B cell (primary cell): ENCODE results near the gene FMOD. TPM values are rescaled to one million over a fixed set of nuclear protein-coding genes. Genes with fewer than 3 reads are reported as not detected.

Source experiments
- ATAC-seq: fragments of 200-7000 bp; cut with Tn5 transposase; one replicate; pipeline ENCODE4 v1.10.0; 2021; ENCODE audit warnings: low read depth, mild to moderate bottlenecking, moderate number of reproducible peaks, moderate library complexity
- CTCF ChIA-PET: fragments of 350-600 bp; sonication (Branson Sonifier 250); formaldehyde crosslinking; loops from one replicate; lab custom pipeline; 2021; ENCODE audit warnings: antibody characterized with exemption, inconsistent platforms; lab: Charles Lee
- POLR2A ChIA-PET: fragments of 350-600 bp; sonication (Branson Sonifier 250); formaldehyde crosslinking; loops from one replicate; lab custom pipeline; 2021; ENCODE audit warnings: antibody characterized with exemption; lab: Charles Lee
- DNase-seq: peaks from one replicate; pipeline ENCODE4 v3.0.0; 2013
- H2AFZ ChIP-seq: 2 replicates; pipeline ENCODE4 v1.6.1; 2012; ENCODE audit warnings: mild to moderate bottlenecking, low read depth, low read length; ENCODE audit not compliant: insufficient read depth, poor library complexity, severe bottlenecking
- H3K27ac ChIP-seq, 2 donors: 1 replicate in 1 of 2; 2 replicates in 1 of 2; pipeline ENCODE4 v1.5.1; 2012 to 2013; ENCODE audit warnings: low read length in 2 of 2, mild to moderate bottlenecking in 2 of 2, moderate library complexity in 1 of 2
- H3K27me3 ChIP-seq, 4 experiments: fragments of 200-600 bp in 1 of 4; sonication (generic) in 1 of 4; replicated peaks in 1 of 4; 1 replicate in 2 of 4; 2 replicates in 2 of 4; pipeline versions ENCODE4 v1.6.1 to v1.7.0; 2013 to 2016; ENCODE audit warnings: low read length in 3 of 4, mild to moderate bottlenecking in 2 of 4, mixed read lengths in 1 of 4, moderate library complexity in 1 of 4; ENCODE audit not compliant: insufficient read depth in 4 of 4, control insufficient read depth in 3 of 4; ENCODE audit errors: control extremely low read depth in 1 of 4
- H3K36me3 ChIP-seq, 2 experiments: replicated peaks in 1 of 2; 1 replicate in 1 of 2; 2 replicates in 1 of 2; pipeline versions ENCODE4 v1.6.1 to v1.7.1; 2013; ENCODE audit warnings: low read length in 1 of 2; ENCODE audit not compliant: insufficient read depth in 2 of 2, control insufficient read depth in 1 of 2; ENCODE audit errors: control extremely low read depth in 1 of 2, extremely low read depth in 1 of 2
- H3K4me1 ChIP-seq, 2 donors: fragments of 200-600 bp in 1 of 2; sonication (generic) in 1 of 2; 1 replicate in 1 of 2; 2 replicates in 1 of 2; pipeline versions ENCODE4 v1.5.1 to v1.6.1; 2013 to 2017; ENCODE audit warnings: low read length in 2 of 2; ENCODE audit not compliant: control insufficient read depth in 2 of 2, insufficient read depth in 2 of 2
- H3K4me2 ChIP-seq: replicated peaks from 2 replicates; pipeline ENCODE3; 2012; ENCODE audit warnings: mild to moderate bottlenecking, low read depth, low read length; ENCODE audit not compliant: poor library complexity, severe bottlenecking
- H3K4me3 ChIP-seq, 5 experiments: fragments of 200-600 bp in 1 of 5; sonication (generic) in 1 of 5; 1 replicate in 3 of 5; 2 replicates in 2 of 5; pipeline versions ENCODE4 v1.5.1 to v1.7.0; 2011 to 2016; ENCODE audit warnings: low read length in 4 of 5, mild to moderate bottlenecking in 4 of 5, low read depth in 2 of 5, control low read depth in 1 of 5, moderate library complexity in 1 of 5; ENCODE audit not compliant: insufficient read depth in 1 of 5; ENCODE audit errors: control extremely low read depth in 1 of 5, extremely low read depth in 1 of 5
- H3K79me2 ChIP-seq: fragments of 200-600 bp; sonication (generic); one replicate; pipeline ENCODE4 v1.6.0; 2016; ENCODE audit warnings: low read length; ENCODE audit not compliant: control insufficient read depth, insufficient read depth
- H3K9ac ChIP-seq: fragments of 200-600 bp; sonication (generic); 2 replicates; pipeline ENCODE4 v1.6.1; 2017; ENCODE audit warnings: mild to moderate bottlenecking, low read length, moderate library complexity
- H3K9me3 ChIP-seq, 3 donors: one replicate each; pipeline versions ENCODE4 v1.6.1 to v1.7.1; 2013; ENCODE audit warnings: low read length in 2 of 3; ENCODE audit not compliant: control insufficient read depth in 2 of 3, insufficient read depth in 1 of 3; ENCODE audit errors: control extremely low read depth in 1 of 3
- H4K20me1 ChIP-seq: 2 replicates; pipeline ENCODE4 v1.6.0; 2012; ENCODE audit warnings: mild to moderate bottlenecking, low read length; ENCODE audit not compliant: insufficient read depth, control insufficient read depth, poor library complexity, severe bottlenecking
- H3K27ac Mint-ChIP-seq: one replicate; pipeline ENCODE4 v1.8.0; 2021; ENCODE audit warnings: mixed read lengths
- H3K27me3 Mint-ChIP-seq: one replicate; pipeline ENCODE4 v1.8.0; 2021; ENCODE audit warnings: mixed read lengths
- H3K4me1 Mint-ChIP-seq: one replicate; pipeline ENCODE4 v1.8.0; 2021; ENCODE audit warnings: mixed read lengths
- H3K4me3 Mint-ChIP-seq: one replicate; pipeline ENCODE4 v1.8.0; 2021; ENCODE audit warnings: mixed read lengths
- H3K9me3 Mint-ChIP-seq: one replicate; pipeline ENCODE4 v1.8.0; 2022; ENCODE audit warnings: mixed read lengths; ENCODE audit not compliant: insufficient read depth
- EZH2 ChIP-seq: IDR thresholded peaks from 2 replicates; pipeline ENCODE4 v1.6.1; 2012; ENCODE audit warnings: borderline replicate concordance, low read depth, mild to moderate bottlenecking, moderate library complexity, low read length; ENCODE audit not compliant: insufficient read depth, poor library complexity, severe bottlenecking
- WGBS: methylation state at CpG from one replicate; pipeline ENCODE4 v1.1.5; 2013; ENCODE audit warnings: missing lambda C conversion rate; ENCODE audit not compliant: insufficient coverage; 5-methylcytosine and 5-hydroxymethylcytosine counted together
- intact Hi-C: fragments of 100-400 bp; cut with micrococcal nuclease; formaldehyde crosslinking; loops from one replicate; pipeline ENCODE4 v1.10.0; 2022
- polyA plus RNA-seq: library from polyadenylated mRNA; depleted of rRNA; stranded (reverse); fragments of >200 nt; gene quantifications from 2 replicates; pipeline ENCODE4 v1.2.3, GENCODE V29; 2012
- total RNA-seq, 2 donors: library from RNA; stranded (reverse); fragments of 120-200 nt in 1 of 2; gene quantifications; 1 replicate in 1 of 2; 2 replicates in 1 of 2; pipeline versions ENCODE4 v1.2.3 to v1.2.4, GENCODE V29; 2013 to 2022
- TF ChIP-seq, protein P1 (sequence below): fragments of 200-600 bp; IDR thresholded peaks from one replicate; pipeline ENCODE4 v1.8.0; 2022; ENCODE audit warnings: antibody characterized with exemption, mild to moderate bottlenecking

FMOD gene
- total and polyA plus RNA-seq, 2 donors (not counting 1 experiment from before 2014, with no cell fraction given) = not detected

DNA sequence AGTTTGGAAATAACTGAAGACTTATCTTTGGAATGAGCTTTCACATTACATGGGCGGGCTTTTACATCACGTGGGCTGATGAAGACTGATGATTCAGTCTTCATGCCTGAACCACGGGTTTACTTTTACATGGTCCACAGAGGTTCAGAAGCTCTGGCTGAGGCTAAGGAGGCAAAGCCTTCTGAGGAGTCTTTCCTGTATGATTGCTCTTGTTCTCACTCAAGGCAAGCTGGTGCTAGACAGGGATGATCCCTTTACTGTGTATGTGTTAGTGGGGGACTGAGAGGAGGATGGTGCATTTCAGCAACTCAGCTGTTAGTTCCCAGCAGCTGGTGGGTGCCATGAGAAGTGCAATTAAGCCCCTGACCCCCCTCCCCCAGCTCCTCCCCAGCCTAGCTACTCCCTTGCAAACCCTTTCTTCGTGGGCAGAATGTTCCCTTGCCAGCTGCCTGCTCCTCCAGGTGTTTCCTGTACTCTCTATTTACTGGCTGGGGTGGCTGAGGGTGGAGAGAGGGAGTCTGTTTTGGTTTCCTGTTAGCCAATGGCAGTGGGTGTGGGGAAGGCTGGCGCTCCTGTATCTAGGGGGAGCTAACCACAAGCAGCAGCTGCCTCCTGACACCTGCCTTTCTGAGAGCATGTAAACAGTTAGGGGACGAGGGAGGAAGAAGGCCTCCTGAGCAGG is 30.2 kb downstream of the FMOD start:
- peaks cover 77 to 92% of the 10 kb centered on the region in 2 donors for H3K4me1 ChIP-seq
- no peaks in the 10 kb centered on the region for H3K9me3 ChIP-seq
- WGBS = 3% methylated on average over 4 of the region's 6 CpGs
- peak overlapping the region; percentile 96 to 97 for H3K27ac ChIP-seq
- Mint-ChIP-seq H3K4me1 (peaks cover 90% of the 10 kb centered on the region), H3K9me3 (no peaks in the 10 kb centered on the region), H3K27ac (peak overlapping the region; percentile 98), H3K4me3 (peak overlapping the region; percentile 79), H3K27me3 (no peaks in the 10 kb centered on the region)
- H3K9ac ChIP-seq = peak overlapping the region; percentile 41
- ChIA-PET CTCF (interaction anchor here (1.3 to 32.7 kb wide), 6 partner anchors 11 to 167 kb away, joined by 3 to 1776 read pairs (median 120); partner anchors contain the start of gene BTG2), POLR2A (interaction anchor here (0.7 to 13.4 kb wide), 10 partner anchors 7 to 53 kb away, joined by 3 to 687 read pairs (median 10); partner anchors contain the start of gene BTG2)
- H3K79me2 ChIP-seq = peaks cover 23% of the 10 kb centered on the region
- TF ChIP-seq, protein P1, sequence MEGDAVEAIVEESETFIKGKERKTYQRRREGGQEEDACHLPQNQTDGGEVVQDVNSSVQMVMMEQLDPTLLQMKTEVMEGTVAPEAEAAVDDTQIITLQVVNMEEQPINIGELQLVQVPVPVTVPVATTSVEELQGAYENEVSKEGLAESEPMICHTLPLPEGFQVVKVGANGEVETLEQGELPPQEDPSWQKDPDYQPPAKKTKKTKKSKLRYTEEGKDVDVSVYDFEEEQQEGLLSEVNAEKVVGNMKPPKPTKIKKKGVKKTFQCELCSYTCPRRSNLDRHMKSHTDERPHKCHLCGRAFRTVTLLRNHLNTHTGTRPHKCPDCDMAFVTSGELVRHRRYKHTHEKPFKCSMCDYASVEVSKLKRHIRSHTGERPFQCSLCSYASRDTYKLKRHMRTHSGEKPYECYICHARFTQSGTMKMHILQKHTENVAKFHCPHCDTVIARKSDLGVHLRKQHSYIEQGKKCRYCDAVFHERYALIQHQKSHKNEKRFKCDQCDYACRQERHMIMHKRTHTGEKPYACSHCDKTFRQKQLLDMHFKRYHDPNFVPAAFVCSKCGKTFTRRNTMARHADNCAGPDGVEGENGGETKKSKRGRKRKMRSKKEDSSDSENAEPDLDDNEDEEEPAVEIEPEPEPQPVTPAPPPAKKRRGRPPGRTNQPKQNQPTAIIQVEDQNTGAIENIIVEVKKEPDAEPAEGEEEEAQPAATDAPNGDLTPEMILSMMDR = no peak
- no peak for TF ChIP-seq EZH2
- no peaks in the 10 kb centered on the region for H3K27me3 ChIP-seq
- peak overlapping the region in 3 of 5 experiments; percentile 3 to 46 (median 25) for H3K4me3 ChIP-seq
- no peaks in the 10 kb centered on the region for H3K36me3 ChIP-seq
- H4K20me1 ChIP-seq = no peaks in the 10 kb centered on the region
- DNase-seq = peak; percentile 90
- peak overlapping the region; percentile 4 for H2AFZ ChIP-seq
- H3K4me2 ChIP-seq = peak overlapping the region; percentile 92
- ATAC-seq = peak; percentile 69
- intact Hi-C loops = loop anchor here (1.0 kb wide), 2 partner anchors 10 to 15 kb away; partner anchors contain the start of gene BTG2

- ChIA-PET POLR2A (interaction anchor here (0.7 to 13.4 kb wide), 4 partner anchors 8 to 44 kb away, joined by 3 to 687 read pairs (median 24); partner anchors contain the start of gene BTG2), CTCF (interaction anchor here (2.3 to 14.6 kb wide), 6 partner anchors 8 to 50 kb away, joined by 6 to 441 read pairs (median 35); partner anchors contain the start of gene BTG2)
- Histone ChIP-seq H2AFZ (no peak overlapping the region), H3K79me2 (peaks cover 17% of the 10 kb centered on the region), H3K9me3 (no peaks in the 10 kb centered on the region), H3K4me1 (peaks cover 53 to 68% of the 10 kb centered on the region in 2 donors), H3K4me2 (no peak overlapping the region), H3K27ac (peak overlapping the region in 1 of 2 donors; percentile 56), H3K4me3 (no peak overlapping the region), H3K27me3 (no peaks in the 10 kb centered on the region), H4K20me1 (no peaks in the 10 kb centered on the region), H3K9ac (no peak overlapping the region), H3K36me3 (no peaks in the 10 kb centered on the region)
- ATAC-seq (no peak), DNase-seq (no peak)
- peak overlapping the region; percentile 65 for H3K27ac Mint-ChIP-seq
- peaks cover 76% of the 10 kb centered on the region for H3K4me1 Mint-ChIP-seq
- intact Hi-C loops = no loop called here
- WGBS = 80% methylated on average over 1 of the region's 1 CpG
- no peak overlapping the region for H3K4me3 Mint-ChIP-seq
- TF ChIP-seq, protein P1 = no peak
- TF ChIP-seq EZH2 = no peak
- no peaks in the 10 kb centered on the region for H3K9me3 Mint-ChIP-seq
- no peaks in the 10 kb centered on the region for H3K27me3 Mint-ChIP-seq
Measured at GRCh38 chr1:203318229-203318517, 32.7 kb downstream of the FMOD start.
